Skeletal muscle tissue (tissue), 4 donors: ENCODE results near the gene CNN2. TPM values are rescaled to one million over a fixed set of nuclear protein-coding genes. Genes with fewer than 3 reads are reported as not detected.

Experiments
- H3K27ac ChIP-seq: one replicate; pipeline ENCODE4 v1.7.0; 2013; ENCODE audit warnings: mild to moderate bottlenecking, low read depth, low read length, inconsistent platforms
- H3K27me3 ChIP-seq, 3 donors: one replicate each; pipeline ENCODE4 v1.7.0; 2013; ENCODE audit warnings: low read length in 3 of 3; ENCODE audit not compliant: control insufficient read depth in 3 of 3, insufficient read depth in 3 of 3
- H3K36me3 ChIP-seq, 3 donors: one replicate each; pipeline ENCODE4 v1.7.0; 2013; ENCODE audit warnings: low read length in 3 of 3; ENCODE audit not compliant: control insufficient read depth in 3 of 3, insufficient read depth in 3 of 3
- H3K4me1 ChIP-seq, 3 donors: one replicate each; pipeline ENCODE4 v1.7.0; 2013; ENCODE audit warnings: low read length in 3 of 3, mild to moderate bottlenecking in 3 of 3; ENCODE audit not compliant: control insufficient read depth in 3 of 3, insufficient read depth in 3 of 3
- H3K4me3 ChIP-seq, 3 donors: one replicate each; pipeline ENCODE4 v1.7.0; 2013; ENCODE audit warnings: low read length in 3 of 3
- H3K9ac ChIP-seq, 3 donors: one replicate each; pipeline ENCODE4 v1.7.0; 2013; ENCODE audit warnings: low read length in 3 of 3, mild to moderate bottlenecking in 3 of 3, moderate library complexity in 2 of 3, low read depth in 1 of 3
- H3K9me3 ChIP-seq, 3 donors: one replicate each; pipeline ENCODE4 v1.7.0; 2013; ENCODE audit warnings: low read length in 3 of 3; ENCODE audit not compliant: control insufficient read depth in 3 of 3
- total RNA-seq: library from RNA; depleted of rRNA; stranded (reverse); fragments of >200 nt; gene quantifications from one replicate; pipeline ENCODE4 v1.2.3, GENCODE V29; 2014
- donor health status: Osteomylitis.

The CNN2 gene
- total RNA-seq, 1 donor from 2014 or later, result 40.2 TPM

DNA sequence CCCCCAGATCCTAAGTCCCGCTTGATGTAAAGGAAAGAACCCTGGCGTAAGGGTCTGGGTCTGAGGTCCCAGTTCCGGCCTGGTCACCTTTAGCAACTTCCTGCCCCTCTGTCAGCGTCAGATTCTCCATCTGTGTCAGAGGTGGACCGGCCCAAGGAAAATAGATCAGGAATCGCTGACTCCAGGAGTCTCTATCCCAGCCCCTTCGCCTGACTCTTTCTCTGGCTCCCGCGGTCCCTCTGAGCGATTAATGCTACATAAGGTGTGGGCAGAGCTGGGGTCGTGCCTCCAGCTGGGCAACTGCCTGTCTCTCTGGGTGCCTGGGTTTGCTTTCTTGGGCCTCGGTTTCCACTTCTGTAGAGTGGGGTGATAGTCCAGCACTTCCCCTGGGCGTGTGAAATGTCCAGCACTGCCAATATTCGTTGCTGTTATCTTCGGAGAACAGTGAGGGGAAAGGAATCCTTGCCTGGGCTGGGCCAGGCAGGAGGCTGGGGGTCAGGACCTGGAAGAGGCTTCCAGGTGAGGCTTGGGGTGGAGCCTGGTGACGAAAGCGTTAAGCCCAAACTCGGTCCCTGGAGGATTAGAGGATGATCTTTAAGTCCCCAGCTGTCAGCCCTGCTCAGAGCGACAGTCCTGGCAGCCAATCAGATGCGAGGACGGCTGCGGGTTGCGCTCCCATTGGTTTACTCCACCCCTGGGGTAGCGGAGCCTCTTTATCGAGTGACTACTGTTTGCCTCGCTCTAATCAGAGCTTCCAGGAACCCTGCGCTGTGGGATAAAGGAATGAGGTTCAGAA is 14.3 kb downstream of the CNN2 start:
- Histone ChIP-seq H3K36me3 (peaks cover 0 to 2% (median 0%) of the 10 kb centered on the region in 3 donors), H3K27ac (peak overlapping the region; percentile 75), H3K4me1 (peaks cover 33 to 43% (median 36%) of the 10 kb centered on the region in 3 donors), H3K4me3 (peak overlapping the region; percentile 74 to 85 (median 83)), H3K9me3 (no peaks in the 10 kb centered on the region), H3K9ac (peak overlapping the region; percentile 77 to 88 (median 79)), H3K27me3 (no peaks in the 10 kb centered on the region)

DNA sequence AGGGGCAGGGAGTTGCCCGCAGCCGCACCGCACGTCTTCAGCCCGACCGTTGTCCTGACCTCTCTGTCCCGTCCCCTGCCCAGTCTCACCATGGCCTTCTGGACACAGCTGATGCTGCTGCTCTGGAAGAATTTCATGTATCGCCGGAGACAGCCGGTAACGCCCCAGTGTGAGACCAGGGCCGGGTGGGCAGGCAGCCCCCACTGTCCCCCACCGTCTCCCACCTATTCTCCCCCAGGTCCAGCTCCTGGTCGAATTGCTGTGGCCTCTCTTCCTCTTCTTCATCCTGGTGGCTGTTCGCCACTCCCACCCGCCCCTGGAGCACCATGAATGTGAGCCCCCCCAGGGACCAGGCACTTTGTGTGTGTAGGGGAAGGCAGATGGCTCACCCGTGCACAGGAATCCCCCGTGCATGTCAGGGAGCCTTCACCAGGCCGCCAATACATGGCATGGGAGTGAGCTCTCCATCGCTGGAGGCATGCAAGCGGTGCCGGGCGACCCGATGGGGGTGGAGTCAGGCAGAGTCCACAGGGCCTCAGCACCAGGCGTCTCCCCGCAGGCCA is 14.9 kb downstream of the CNN2 start:
- Histone ChIP-seq H3K36me3 (peaks cover 0 to 2% (median 2%) of the 10 kb centered on the region in 3 donors), H3K27ac (peak overlapping the region; percentile 75), H3K4me3 (peak overlapping the region; percentile 74 to 85 (median 83)), H3K27me3 (no peaks in the 10 kb centered on the region), H3K9me3 (no peaks in the 10 kb centered on the region), H3K9ac (peak overlapping the region; percentile 75 to 79 (median 77)), H3K4me1 (peaks cover 33 to 43% (median 36%) of the 10 kb centered on the region in 3 donors)

DNA sequence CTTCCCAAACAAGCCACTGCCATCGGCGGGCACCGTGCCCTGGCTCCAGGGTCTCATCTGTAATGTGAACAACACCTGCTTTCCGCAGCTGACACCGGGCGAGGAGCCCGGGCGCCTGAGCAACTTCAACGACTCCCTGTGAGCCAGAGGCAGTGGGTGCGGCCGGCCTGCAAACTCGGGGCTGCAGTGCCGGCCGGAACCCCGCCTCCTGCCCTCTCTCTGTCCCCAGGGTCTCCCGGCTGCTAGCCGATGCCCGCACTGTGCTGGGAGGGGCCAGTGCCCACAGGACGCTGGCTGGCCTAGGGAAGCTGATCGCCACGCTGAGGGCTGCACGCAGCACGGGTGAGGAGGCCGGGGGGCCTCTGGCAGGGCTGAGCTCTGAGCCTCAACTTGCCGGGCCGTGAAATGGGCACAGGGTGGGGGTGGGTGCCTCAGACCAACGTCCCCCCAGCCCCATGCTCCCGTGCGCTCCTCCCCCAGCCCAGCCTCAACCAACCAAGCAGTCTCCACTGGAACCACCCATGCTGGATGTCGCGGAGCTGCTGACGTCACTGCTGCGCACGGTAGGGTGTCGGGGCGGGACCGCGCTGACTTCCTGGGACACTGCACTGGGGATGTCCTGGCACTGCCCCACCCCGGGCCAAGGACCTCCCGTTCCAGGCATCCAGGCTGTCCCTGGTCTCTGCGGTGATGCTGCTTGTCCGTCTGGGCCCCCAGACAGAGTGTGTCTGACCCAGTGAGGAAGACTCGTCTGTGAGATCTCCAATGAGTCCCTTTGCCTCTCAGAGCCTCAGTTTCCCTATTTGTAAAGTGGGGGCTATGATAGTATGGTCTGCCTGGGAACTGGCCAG is 15.7 kb downstream of the CNN2 start:
- H3K27me3 ChIP-seq, result no peaks in the 10 kb centered on the region
- H3K36me3 ChIP-seq, result peaks cover 0 to 7% (median 4%) of the 10 kb centered on the region in 3 donors
- H3K9me3 ChIP-seq, result no peaks in the 10 kb centered on the region
- peak overlapping the region; percentile 74 to 85 (median 83) for H3K4me3 ChIP-seq
- H3K9ac ChIP-seq, result peak overlapping the region in 2 of 3 donors; percentile 75 to 79
- peak overlapping the region; percentile 75 for H3K27ac ChIP-seq
- H3K4me1 ChIP-seq, result peaks cover 33 to 43% (median 36%) of the 10 kb centered on the region in 3 donors

DNA sequence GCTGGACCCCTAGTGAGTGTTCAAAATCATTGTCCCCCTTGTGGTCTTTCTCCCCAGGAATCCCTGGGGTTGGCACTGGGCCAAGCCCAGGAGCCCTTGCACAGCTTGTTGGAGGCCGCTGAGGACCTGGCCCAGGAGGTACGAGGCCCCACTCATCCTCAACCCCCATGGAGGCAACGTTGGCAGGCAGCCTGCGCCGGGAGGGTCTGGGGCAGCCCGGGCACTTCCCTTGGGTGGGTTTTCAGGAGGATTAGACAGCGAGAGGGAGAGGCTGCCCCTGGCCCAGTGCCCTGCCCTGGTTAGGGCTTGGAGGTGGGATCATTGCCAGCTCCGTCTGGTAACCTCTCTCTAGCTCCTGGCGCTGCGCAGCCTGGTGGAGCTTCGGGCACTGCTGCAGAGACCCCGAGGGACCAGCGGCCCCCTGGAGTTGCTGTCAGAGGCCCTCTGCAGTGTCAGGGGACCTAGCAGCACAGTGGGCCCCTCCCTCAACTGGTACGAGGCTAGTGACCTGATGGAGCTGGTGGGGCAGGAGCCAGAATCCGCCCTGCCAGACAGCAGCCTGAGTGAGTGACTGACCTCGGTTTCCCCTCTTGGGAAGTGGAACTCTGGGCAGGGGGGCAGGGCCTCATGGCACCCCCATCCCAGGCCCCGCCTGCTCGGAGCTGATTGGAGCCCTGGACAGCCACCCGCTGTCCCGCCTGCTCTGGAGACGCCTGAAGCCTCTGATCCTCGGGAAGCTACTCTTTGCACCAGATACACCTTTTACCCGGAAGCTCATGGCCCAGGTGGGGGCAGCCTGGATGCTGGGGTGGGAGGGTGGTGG is 16.5 kb downstream of the CNN2 start:
- Histone ChIP-seq H3K36me3 (peaks cover 0 to 11% (median 6%) of the 10 kb centered on the region in 3 donors), H3K27me3 (no peaks in the 10 kb centered on the region), H3K9ac (peak overlapping the region in 1 of 3 donors; percentile 79), H3K4me1 (peaks cover 33 to 40% (median 36%) of the 10 kb centered on the region in 3 donors), H3K9me3 (no peaks in the 10 kb centered on the region), H3K4me3 (peak overlapping the region in 1 of 3 donors; percentile 74), H3K27ac (peak overlapping the region; percentile 75)

DNA sequence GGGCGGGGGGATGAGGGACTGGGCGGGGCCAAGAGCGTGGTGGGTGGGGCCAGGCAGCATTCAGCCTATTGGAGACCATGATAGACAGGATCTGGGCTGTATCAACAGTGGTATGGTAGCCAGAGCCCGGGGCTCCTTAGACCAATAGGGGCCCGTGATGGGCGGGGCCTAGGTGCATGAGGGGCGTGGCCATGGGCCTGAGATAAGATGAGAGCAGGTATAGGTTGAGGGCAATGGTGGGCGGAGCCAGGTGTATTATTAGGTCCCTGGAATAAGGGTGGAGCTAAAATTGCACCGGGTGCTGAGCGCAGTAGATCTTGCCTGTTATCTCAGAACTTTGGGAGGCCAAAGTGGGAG is 18.8 kb downstream of the CNN2 start:
- Histone ChIP-seq H3K9me3 (no peaks in the 10 kb centered on the region), H3K36me3 (peaks cover 0 to 11% (median 6%) of the 10 kb centered on the region in 3 donors), H3K4me1 (peaks cover 23 to 28% (median 25%) of the 10 kb centered on the region in 3 donors), H3K27me3 (no peaks in the 10 kb centered on the region), H3K4me3 (no peak overlapping the region), H3K27ac (no peak overlapping the region), H3K9ac (no peak overlapping the region)

DNA sequence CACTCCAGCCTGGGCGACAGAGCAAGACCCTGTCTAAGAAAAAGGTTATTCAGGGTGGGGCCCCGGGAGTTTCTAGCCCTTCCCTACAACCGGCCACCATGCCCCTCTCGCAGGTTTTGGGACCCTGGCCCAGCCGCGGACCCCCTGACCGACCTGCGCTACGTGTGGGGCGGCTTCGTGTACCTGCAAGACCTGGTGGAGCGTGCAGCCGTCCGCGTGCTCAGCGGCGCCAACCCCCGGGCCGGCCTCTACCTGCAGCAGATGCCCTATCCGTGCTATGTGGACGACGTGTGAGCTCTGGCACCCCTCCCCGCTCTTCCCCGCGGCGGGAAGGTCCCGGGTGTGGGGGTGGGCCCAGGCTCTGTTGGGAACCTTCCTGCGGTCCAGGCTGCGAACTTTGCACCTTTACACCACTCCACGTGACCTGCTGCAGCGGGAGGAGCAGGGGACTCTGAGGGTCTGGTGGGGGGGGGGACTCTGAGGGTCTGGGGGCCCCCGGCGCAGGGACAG is 19.8 kb downstream of the CNN2 start:
- Histone ChIP-seq H3K27me3 (no peaks in the 10 kb centered on the region), H3K4me3 (no peak overlapping the region), H3K27ac (no peak overlapping the region), H3K36me3 (peaks cover 0 to 11% (median 6%) of the 10 kb centered on the region in 3 donors), H3K9ac (no peak overlapping the region), H3K9me3 (no peaks in the 10 kb centered on the region), H3K4me1 (peaks cover 14 to 19% (median 15%) of the 10 kb centered on the region in 3 donors)

DNA sequence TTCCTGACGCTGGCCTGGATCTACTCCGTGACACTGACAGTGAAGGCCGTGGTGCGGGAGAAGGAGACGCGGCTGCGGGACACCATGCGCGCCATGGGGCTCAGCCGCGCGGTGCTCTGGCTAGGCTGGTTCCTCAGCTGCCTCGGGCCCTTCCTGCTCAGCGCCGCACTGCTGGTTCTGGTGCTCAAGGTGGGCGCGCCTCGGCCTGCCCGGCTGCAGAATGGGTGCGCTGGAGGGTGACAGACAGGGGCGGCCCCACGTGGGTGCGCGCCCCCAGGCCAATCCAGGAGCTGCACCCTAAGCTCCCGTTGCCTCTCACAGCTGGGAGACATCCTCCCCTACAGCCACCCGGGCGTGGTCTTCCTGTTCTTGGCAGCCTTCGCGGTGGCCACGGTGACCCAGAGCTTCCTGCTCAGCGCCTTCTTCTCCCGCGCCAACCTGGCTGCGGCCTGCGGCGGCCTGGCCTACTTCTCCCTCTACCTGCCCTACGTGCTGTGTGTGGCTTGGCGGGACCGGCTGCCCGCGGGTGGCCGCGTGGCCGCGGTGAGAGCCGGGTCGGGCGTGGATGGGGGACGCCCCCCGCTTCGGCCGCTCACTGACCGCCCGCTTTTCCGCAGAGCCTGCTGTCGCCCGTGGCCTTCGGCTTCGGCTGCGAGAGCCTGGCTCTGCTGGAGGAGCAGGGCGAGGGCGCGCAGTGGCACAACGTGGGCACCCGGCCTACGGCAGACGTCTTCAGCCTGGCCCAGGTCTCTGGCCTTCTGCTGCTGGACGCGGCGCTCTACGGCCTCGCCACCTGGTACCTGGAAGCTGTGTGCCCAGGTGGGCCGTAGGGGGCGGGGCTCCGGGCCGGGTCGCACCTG is 20.7 kb downstream of the CNN2 start:
- H3K27me3 ChIP-seq, result no peaks in the 10 kb centered on the region
- H3K9ac ChIP-seq, result no peak overlapping the region
- no peak overlapping the region for H3K4me3 ChIP-seq
- peaks cover 6 to 10% (median 6%) of the 10 kb centered on the region in 3 donors for H3K4me1 ChIP-seq
- H3K27ac ChIP-seq, result no peak overlapping the region
- no peaks in the 10 kb centered on the region for H3K9me3 ChIP-seq
- peaks cover 3 to 11% (median 6%) of the 10 kb centered on the region in 3 donors for H3K36me3 ChIP-seq

DNA sequence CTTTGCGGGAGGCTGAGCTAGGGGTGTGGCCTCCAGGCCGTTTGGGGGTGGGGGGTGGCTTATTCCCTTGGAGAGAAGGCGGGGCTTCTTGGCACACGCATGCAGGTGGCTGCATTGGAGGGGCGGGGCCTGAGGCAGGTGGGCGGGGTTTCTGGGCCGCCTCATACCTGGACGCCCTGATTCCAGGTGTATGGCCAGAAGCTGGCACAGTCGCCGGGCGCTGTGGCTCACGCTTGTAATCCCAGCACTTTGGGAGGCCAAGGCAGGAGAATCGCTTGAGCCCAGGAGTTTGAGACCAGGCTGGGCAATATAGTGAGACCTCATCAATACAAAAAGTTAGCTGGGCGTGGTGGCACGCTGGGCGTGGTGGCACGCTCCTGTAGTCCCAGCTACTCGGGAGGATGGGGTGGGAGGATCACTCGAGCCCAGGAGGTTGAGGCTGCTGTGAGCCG is 21.3 kb downstream of the CNN2 start:
- Histone ChIP-seq H3K4me1 (peaks cover 0 to 3% (median 0%) of the 10 kb centered on the region in 3 donors), H3K9me3 (no peaks in the 10 kb centered on the region), H3K9ac (no peak overlapping the region), H3K27ac (no peak overlapping the region), H3K27me3 (no peaks in the 10 kb centered on the region), H3K4me3 (no peak overlapping the region), H3K36me3 (peaks cover 3 to 11% (median 6%) of the 10 kb centered on the region in 3 donors)
